ENCODE results near the gene MPG. TPM values are rescaled to one million over a fixed set of nuclear protein-coding genes. Genes with fewer than 3 reads are reported as not detected.
A peak's percentile ranks its signal among the peaks of the same experiment; 100 is the strongest.

The MPG gene
- total and polyA plus RNA-seq, 8 donors, result 19.2 to 62.5 (median 27.6) TPM

GRCh38 chr16:74747-75334, 3.2 kb upstream of the MPG start:
- DNase-seq (no peak), FAIRE-seq (no peak), ATAC-seq (no peak)
- Histone ChIP-seq H3K27ac (no peak overlapping the region), H3K27me3 (no peaks in the 10 kb centered on the region), H3K9me3 (no peaks in the 10 kb centered on the region), H3K4me3 (no peak overlapping the region), H3K36me3 (no peaks in the 10 kb centered on the region), H3K4me1 (peaks cover 12 to 30% (median 26%) of the 10 kb centered on the region in 3 donors)
- intact Hi-C loops (cut with DNase I), result no loop called here
- WGBS, 2 donors, result 84 to 93% methylated on average over 16 of the region's 16 CpGs
- TF ChIP-seq CTCF (IDR thresholded peaks at IDR 0.05), result no peak

DNA sequence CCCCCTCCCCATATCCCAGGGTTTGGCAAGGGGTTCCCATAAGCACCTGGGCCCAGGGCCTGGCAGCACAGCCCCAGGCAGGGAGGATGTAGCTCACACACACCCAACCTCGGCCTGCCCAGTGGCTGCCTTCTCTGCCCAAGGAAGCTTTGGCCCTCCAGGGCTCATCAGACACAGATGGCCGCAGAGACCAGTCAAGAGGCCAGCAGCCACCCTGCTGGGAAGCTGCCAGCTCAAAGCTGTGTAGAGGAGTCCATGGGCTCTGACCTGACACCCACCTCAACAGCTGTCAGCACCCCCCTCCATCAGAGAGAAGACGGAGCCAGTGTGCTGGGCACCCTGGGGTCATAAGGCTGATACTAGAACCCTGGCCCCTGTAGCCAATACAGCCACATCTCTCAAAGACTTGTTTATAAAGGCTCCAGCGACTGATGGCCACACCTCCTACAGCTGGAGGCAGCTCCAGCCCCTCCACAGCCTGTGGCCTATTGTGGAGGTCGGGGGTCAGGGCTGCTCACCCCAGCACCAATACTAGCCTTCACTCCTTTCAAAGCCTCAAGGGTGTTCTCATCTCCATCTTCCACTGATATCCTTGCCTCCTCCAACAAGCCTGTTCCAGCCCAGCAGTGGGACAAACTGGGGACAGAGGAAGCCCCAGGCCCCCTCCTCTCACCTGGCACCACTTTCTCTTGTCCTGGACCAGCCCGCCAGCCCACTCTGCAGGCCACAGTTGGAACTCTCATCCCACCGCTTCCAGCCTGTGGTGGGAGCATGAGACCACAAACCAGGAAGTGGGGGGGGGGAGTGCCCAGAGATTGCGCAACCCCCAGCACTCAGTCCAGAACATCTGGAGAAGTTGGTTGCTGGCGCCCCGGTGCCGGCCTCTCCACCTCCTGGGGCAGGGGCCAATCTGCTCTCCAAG, 2.2 kb upstream of the MPG start:
- no peak for FAIRE-seq
- WGBS, 2 donors, result 59 to 66% methylated on average over 11 of the region's 11 CpGs
- no peak overlapping the region for H3K4me3 ChIP-seq

GRCh38 chr16:76535-77272, 1.3 kb upstream of the MPG start:
- FAIRE-seq (no peak), DNase-seq (peak in 5 of 6 donors; percentile 48 to 80 (median 60)), ATAC-seq (peak in 3 of 4 donors; percentile 9 to 40 (median 33))
- Histone ChIP-seq H3K4me3 (peak overlapping the region in 2 of 4 donors; percentile 83 to 90), H3K27ac (peak overlapping the region in 3 of 4 donors; percentile 77 to 81 (median 80)), H3K27me3 (no peaks in the 10 kb centered on the region), H3K4me1 (peaks cover 12 to 22% (median 21%) of the 10 kb centered on the region in 3 donors), H3K9me3 (no peaks in the 10 kb centered on the region), H3K36me3 (no peaks in the 10 kb centered on the region)
- no peak for TF ChIP-seq CTCF (IDR thresholded peaks at IDR 0.05)
- intact Hi-C loops (cut with DNase I), result no loop called here
- WGBS, 2 donors, result 22% methylated on average over 13 of the region's 13 CpGs

More for the DNA sequence above, 2.2 kb upstream of the MPG start:
- H3K36me3 ChIP-seq, result no peaks in the 10 kb centered on the region
- H3K27ac ChIP-seq, result peak overlapping the region in 2 of 4 donors; percentile 33 to 77
- intact Hi-C loops (cut with DNase I), result no loop called here
- TF ChIP-seq CTCF (IDR thresholded peaks at IDR 0.05), result no peak
- no peaks in the 10 kb centered on the region for H3K9me3 ChIP-seq
- DNase-seq (peak in 4 of 6 donors; percentile 42 to 69 (median 55)), ATAC-seq (peak in 1 of 4 donors; percentile 3)
- peaks cover 12 to 26% (median 26%) of the 10 kb centered on the region in 3 donors for H3K4me1 ChIP-seq
- H3K27me3 ChIP-seq, result no peaks in the 10 kb centered on the region

GRCh38 chr16:77273-77806, 685 bp upstream of the MPG start:
- Histone ChIP-seq H3K27me3 (no peaks in the 10 kb centered on the region), H3K27ac (peak overlapping the region; percentile 22 to 81 (median 78)), H3K9me3 (no peaks in the 10 kb centered on the region), H3K4me3 (peak overlapping the region; percentile 69 to 90 (median 86)), H3K4me1 (peaks cover 12 to 22% (median 21%) of the 10 kb centered on the region in 3 donors), H3K36me3 (no peaks in the 10 kb centered on the region)
- DNase-seq (peak in 4 of 6 donors; percentile 32 to 72 (median 58)), FAIRE-seq (no peak), ATAC-seq (peak; percentile 15 to 51 (median 30))
- TF ChIP-seq CTCF (IDR thresholded peaks at IDR 0.05), result no peak
- intact Hi-C loops (cut with DNase I), result no loop called here
- 44 to 50% methylated on average over 31 of the region's 31 CpGs for WGBS, 2 donors

All from pancreas (tissue), 10 donors.